OCI-LY3 (cell line): ENCODE data around the gene CNIH1.

Source experiments
- H2AFZ ChIP-seq: fragments of 200-600, 300-600 bp; shearing (Covaris generic); 2 replicates; pipeline ENCODE4 v1.6.0; 2014; ENCODE audit warnings: antibody characterized with exemption, low read depth, low read length
- H3K27ac ChIP-seq: fragments of 200-600, 300-600 bp; sonication (generic); 2 replicates; pipeline ENCODE4 v1.5.1; 2014; ENCODE audit warnings: mild to moderate bottlenecking, low read length, moderate library complexity, mixed read lengths
- H3K27me3 ChIP-seq: fragments of 200-600, 300-600 bp; sonication (generic); 2 replicates; pipeline ENCODE4 v1.6.1; 2014; ENCODE audit warnings: low read depth, low read length, mixed read lengths
- H3K36me3 ChIP-seq: fragments of 200-600, 300-600 bp; sonication (generic); replicated peaks from 2 replicates; pipeline ENCODE3; 2014; ENCODE audit warnings: low read depth, low read length, mixed read lengths
- H3K4me1 ChIP-seq: fragments of 300-600, 200-600 bp; sonication (generic); 2 replicates; pipeline ENCODE4 v1.6.1; 2014; ENCODE audit warnings: low read length, mixed read lengths
- H3K4me2 ChIP-seq: fragments of 200-600, 300-600 bp; sonication (generic); 2 replicates; pipeline ENCODE4 v1.6.1; 2014; ENCODE audit warnings: low read length, mixed read lengths
- H3K4me3 ChIP-seq: fragments of 300-600, 200-600 bp; sonication (generic); 2 replicates; pipeline ENCODE4 v1.5.1; 2014; ENCODE audit warnings: antibody characterized with exemption, mild to moderate bottlenecking, low read length, moderate library complexity
- H3K79me2 ChIP-seq: fragments of 300-600, 200-600 bp; shearing (Covaris generic); 2 replicates; pipeline ENCODE4 v1.6.1; 2014; ENCODE audit warnings: mild to moderate bottlenecking, low read length, mixed read lengths
- H3K9ac ChIP-seq: fragments of 300-600, 200-600 bp; shearing (Covaris generic); 2 replicates; pipeline ENCODE4 v1.6.0; 2014; ENCODE audit warnings: mild to moderate bottlenecking, low read length, moderate library complexity
- H3K9me3 ChIP-seq: fragments of 200-600, 300-600 bp; shearing (Covaris generic); 2 replicates; pipeline ENCODE4 v1.6.1; 2014; ENCODE audit warnings: low read length, mixed read lengths; ENCODE audit not compliant: insufficient read depth
- H4K20me1 ChIP-seq: fragments of 200-600, 300-600 bp; sonication (generic); 2 replicates; pipeline ENCODE4 v1.6.1; 2016; ENCODE audit warnings: low read length, mixed read lengths; ENCODE audit not compliant: insufficient read depth
- EZH2phosphoT487 ChIP-seq: fragments of 200-600 bp; shearing (Covaris generic); IDR thresholded peaks from 2 replicates; pipeline ENCODE4 v1.6.1; 2018; ENCODE audit warnings: antibody characterized with exemption, mixed run types, low read depth
- TF ChIP-seq, protein P1 (sequence below): fragments of 200-600, 300-600 bp; sonication (generic); IDR thresholded peaks from 2 replicates; pipeline ENCODE4 v1.5.1; 2014; ENCODE audit warnings: antibody characterized with exemption, low read length, low read depth

CNIH1 gene

DNA sequence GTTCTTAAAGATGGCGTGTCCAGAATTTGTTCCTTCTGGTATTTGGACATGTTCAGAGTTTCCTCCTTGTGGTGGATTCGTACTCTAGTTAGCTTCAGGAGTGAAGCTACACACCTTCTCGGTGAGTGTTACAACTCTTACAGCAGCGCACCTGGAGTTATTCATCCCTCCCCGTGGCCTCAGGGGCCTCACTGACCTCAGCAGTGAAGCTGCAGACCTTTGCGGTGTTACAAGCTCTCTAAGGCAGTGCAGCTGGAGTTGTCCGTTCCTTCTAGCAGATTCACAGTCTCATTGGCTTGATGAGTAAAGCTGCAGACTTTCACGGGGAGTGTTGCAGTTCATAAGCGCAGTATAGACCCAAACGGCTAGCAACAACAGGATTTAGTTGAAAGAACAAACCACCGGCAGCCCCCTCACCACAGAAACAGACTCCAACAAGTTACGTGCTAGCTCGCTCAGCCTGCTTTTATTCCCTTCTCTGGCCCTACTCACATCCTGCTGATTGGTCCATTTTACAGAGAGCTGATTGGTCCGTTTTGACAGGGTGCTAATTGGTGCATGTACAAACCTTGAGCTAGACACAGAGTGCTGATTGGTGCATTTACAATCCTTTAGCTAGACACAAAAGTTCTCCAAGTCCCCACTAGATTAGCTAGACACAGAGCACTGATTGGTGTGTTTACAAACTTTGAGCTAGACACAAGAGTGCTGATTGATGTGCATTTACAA is 48.9 kb downstream of the CNIH1 start:
- no peaks in the 10 kb centered on the region for H4K20me1 ChIP-seq
- H3K27me3 ChIP-seq: peaks cover 21% of the 10 kb centered on the region
- H3K4me3 ChIP-seq: no peak overlapping the region
- H3K9me3 ChIP-seq: no peaks in the 10 kb centered on the region
- no peak overlapping the region for H2AFZ ChIP-seq
- no peak overlapping the region for H3K27ac ChIP-seq
- peaks cover 3% of the 10 kb centered on the region for H3K79me2 ChIP-seq
- no peak overlapping the region for H3K4me2 ChIP-seq
- H3K36me3 ChIP-seq: no peaks in the 10 kb centered on the region
- TF ChIP-seq, protein P1, sequence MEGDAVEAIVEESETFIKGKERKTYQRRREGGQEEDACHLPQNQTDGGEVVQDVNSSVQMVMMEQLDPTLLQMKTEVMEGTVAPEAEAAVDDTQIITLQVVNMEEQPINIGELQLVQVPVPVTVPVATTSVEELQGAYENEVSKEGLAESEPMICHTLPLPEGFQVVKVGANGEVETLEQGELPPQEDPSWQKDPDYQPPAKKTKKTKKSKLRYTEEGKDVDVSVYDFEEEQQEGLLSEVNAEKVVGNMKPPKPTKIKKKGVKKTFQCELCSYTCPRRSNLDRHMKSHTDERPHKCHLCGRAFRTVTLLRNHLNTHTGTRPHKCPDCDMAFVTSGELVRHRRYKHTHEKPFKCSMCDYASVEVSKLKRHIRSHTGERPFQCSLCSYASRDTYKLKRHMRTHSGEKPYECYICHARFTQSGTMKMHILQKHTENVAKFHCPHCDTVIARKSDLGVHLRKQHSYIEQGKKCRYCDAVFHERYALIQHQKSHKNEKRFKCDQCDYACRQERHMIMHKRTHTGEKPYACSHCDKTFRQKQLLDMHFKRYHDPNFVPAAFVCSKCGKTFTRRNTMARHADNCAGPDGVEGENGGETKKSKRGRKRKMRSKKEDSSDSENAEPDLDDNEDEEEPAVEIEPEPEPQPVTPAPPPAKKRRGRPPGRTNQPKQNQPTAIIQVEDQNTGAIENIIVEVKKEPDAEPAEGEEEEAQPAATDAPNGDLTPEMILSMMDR: no peak
- TF ChIP-seq EZH2phosphoT487: no peak
- H3K4me1 ChIP-seq: no peaks in the 10 kb centered on the region
- H3K9ac ChIP-seq: no peak overlapping the region

DNA sequence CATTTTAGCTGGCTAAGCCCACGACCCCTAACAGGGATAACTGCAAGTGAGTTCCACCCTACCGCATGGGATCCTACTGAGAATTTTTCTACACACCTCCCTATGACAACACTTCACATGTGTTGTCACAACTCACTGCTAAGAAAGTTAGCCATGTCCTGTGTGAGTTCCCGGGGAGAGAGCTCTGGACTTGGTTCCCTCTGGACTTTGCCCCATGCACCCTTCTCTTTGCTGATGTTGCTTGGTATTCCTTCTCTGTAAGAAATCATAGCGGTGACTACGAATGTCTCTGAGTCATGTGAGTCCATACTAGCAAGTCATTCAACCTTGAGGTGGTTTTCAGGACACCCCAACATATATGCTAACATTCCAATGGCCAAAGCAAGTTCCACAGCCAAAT is 53.8 kb downstream of the CNIH1 start:
- TF ChIP-seq EZH2phosphoT487: no peak
- TF ChIP-seq, protein P1: no peak
- Histone ChIP-seq H3K9ac (no peak overlapping the region), H3K36me3 (no peaks in the 10 kb centered on the region), H3K4me3 (no peak overlapping the region), H3K4me1 (no peaks in the 10 kb centered on the region), H3K27me3 (peaks cover 36% of the 10 kb centered on the region), H3K79me2 (no peaks in the 10 kb centered on the region), H2AFZ (no peak overlapping the region), H3K4me2 (no peak overlapping the region), H3K27ac (no peak overlapping the region), H3K9me3 (no peaks in the 10 kb centered on the region), H4K20me1 (no peaks in the 10 kb centered on the region)

DNA sequence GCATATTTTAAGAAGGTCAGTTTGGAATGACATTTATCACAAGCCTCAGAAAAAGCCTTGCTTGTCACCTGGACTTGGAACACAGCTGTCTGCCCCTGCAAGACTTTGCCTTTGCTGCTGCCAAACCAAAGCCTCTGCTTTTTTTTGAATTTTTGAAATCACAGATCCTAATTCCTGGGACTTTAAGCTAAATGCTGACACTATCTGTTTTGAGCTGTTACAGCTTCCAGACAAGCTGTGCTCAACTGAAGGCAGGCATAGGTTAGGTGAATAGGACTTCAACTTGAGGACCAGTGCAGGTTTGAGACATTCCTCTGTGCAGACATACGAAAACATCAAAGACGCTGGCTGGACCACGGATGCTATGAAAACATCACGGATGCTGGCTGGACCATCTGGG is 55.6 kb downstream of the CNIH1 start:
- Histone ChIP-seq H3K79me2 (no peaks in the 10 kb centered on the region), H3K4me2 (no peak overlapping the region)
- TF ChIP-seq, protein P1: no peak
- TF ChIP-seq EZH2phosphoT487: no peak

DNA sequence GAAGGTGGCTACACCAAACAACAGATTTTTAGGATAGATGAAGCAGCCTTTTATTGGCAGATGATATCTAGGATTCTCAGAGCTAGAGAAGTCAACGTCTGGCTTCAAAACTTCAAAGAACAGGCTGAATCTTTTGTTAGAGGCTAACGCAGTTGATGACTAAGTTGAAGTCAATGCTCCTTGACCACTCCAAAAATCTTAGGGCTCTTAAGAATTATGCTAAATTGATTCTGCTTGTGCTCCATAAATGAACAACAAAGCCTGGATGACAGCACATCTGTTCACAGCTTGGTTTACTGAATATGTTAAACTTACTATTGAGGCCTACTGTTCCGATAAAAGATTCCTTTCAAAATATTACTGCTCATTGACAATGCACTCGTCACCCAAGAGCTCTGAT is 57.3 kb downstream of the CNIH1 start:
- H3K9ac ChIP-seq: no peak overlapping the region
- TF ChIP-seq EZH2phosphoT487: no peak
- TF ChIP-seq, protein P1: no peak
- H3K27me3 ChIP-seq: peaks cover 31% of the 10 kb centered on the region
- H3K4me1 ChIP-seq: no peaks in the 10 kb centered on the region
- no peaks in the 10 kb centered on the region for H3K9me3 ChIP-seq
- no peaks in the 10 kb centered on the region for H3K36me3 ChIP-seq
- H2AFZ ChIP-seq: no peak overlapping the region
- no peak overlapping the region for H3K27ac ChIP-seq
- H3K79me2 ChIP-seq: no peaks in the 10 kb centered on the region
- no peaks in the 10 kb centered on the region for H4K20me1 ChIP-seq
- no peak overlapping the region for H3K4me2 ChIP-seq
- H3K4me3 ChIP-seq: no peak overlapping the region

More for the DNA sequence above, 55.6 kb downstream of the CNIH1 start:
- Histone ChIP-seq H3K4me1 (no peaks in the 10 kb centered on the region), H3K36me3 (no peaks in the 10 kb centered on the region), H3K9ac (no peak overlapping the region), H4K20me1 (no peaks in the 10 kb centered on the region), H2AFZ (no peak overlapping the region), H3K4me3 (no peak overlapping the region), H3K9me3 (no peaks in the 10 kb centered on the region), H3K27ac (no peak overlapping the region), H3K27me3 (peaks cover 36% of the 10 kb centered on the region)
